HL-60 (cell line): ENCODE data around the gene EPS8L1.

Source experiments
- DNase-seq, 2 experiments: peaks; one replicate each; pipeline ENCODE4 v3.0.0-alpha.2; 2010 to 2020; ENCODE audit warnings: low read depth in 1 of 2, low spot score in 1 of 2
- H3K27ac ChIP-seq: fragments of 250-450 bp; sonication (Bioruptor Pico); replicated peaks from 2 replicates; pipeline ENCODE4 v1.5.1; 2020; ENCODE audit warnings: mild to moderate bottlenecking, moderate library complexity
- H3K27me3 ChIP-seq: fragments of 250-450 bp; sonication (Bioruptor Pico); 2 replicates; pipeline ENCODE4 v1.5.1; 2021; ENCODE audit warnings: mild to moderate bottlenecking, moderate library complexity; ENCODE audit not compliant: insufficient read depth, poor library complexity, severe bottlenecking
- H3K4me3 ChIP-seq: replicated peaks from 2 replicates; pipeline ENCODE4 v1.5.1; 2011; ENCODE audit warnings: mild to moderate bottlenecking, control low read depth, low read length; ENCODE audit not compliant: insufficient read depth
- GABPA ChIP-seq: IDR thresholded peaks from 2 replicates; pipeline ENCODE4 v1.6.1; 2012; ENCODE audit warnings: low read depth
- POLR2AphosphoS5 ChIP-seq: IDR thresholded peaks from 2 replicates; pipeline ENCODE4 v1.6.1; 2012; ENCODE audit warnings: low read depth
- SPI1 ChIP-seq: IDR thresholded peaks from 2 replicates; pipeline ENCODE4 v1.6.1; 2012; ENCODE audit warnings: low read depth, mild to moderate bottlenecking, borderline replicate concordance
- TF ChIP-seq, protein P1 (sequence below): IDR thresholded peaks from one replicate; pipeline ENCODE4 v1.5.1; 2011; ENCODE audit warnings: low read length, control low read depth, inconsistent platforms; ENCODE audit not compliant: insufficient read depth
- TF ChIP-seq, protein P2 (sequence below): IDR thresholded peaks from 2 replicates; pipeline ENCODE4 v1.6.1; 2012; ENCODE audit warnings: low read depth; ENCODE audit not compliant: insufficient replicate concordance

EPS8L1 gene

DNA sequence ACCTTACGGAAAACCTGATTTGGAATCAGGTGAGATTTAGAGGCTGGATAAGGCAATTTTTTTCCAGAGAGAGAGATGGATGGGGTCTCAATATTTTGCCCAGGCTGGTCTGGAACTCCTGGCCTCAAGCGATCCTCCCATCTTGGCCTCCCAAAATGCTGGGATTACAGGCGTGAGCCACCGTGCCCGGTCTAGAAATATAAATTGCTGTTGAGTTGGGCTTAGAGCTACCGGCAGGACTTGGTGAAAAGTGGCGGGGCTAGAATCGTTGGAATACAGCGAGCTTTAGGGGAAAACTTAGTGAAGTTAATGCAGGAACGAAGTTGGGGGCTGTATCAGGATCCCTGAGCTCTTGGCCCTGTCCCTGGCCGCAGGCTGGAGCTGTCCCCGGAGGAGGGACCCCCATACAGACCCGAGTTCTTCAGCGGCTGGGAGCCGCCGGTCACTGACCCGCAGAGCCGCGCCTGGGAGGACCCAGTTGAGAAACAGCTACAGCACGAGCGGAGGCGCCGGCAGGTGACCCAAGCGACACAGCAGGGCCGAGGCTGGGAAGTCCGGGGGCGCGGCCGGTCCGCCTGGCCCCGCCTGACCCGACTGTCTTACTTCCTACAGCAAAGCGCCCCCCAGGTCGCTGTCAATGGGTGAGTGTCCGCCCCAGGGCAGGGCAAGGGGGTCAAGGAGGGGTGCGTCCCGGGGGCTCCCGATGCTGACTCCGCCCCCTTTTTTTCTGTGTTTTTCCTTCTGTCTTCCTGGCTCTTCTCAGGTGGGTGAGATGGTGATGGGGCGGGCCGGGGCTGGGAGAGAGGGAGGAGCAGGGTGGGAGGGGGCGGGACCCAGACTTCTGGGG is 7.6 kb downstream of the EPS8L1 start:
- DNase-seq = no peak
- H3K27ac ChIP-seq = no peak overlapping the region
- H3K27me3 ChIP-seq = peaks cover 25% of the 10 kb centered on the region
- H3K4me3 ChIP-seq = no peak overlapping the region
- TF ChIP-seq SPI1 = no peak
- no peak for TF ChIP-seq POLR2AphosphoS5
- TF ChIP-seq, protein P1, sequence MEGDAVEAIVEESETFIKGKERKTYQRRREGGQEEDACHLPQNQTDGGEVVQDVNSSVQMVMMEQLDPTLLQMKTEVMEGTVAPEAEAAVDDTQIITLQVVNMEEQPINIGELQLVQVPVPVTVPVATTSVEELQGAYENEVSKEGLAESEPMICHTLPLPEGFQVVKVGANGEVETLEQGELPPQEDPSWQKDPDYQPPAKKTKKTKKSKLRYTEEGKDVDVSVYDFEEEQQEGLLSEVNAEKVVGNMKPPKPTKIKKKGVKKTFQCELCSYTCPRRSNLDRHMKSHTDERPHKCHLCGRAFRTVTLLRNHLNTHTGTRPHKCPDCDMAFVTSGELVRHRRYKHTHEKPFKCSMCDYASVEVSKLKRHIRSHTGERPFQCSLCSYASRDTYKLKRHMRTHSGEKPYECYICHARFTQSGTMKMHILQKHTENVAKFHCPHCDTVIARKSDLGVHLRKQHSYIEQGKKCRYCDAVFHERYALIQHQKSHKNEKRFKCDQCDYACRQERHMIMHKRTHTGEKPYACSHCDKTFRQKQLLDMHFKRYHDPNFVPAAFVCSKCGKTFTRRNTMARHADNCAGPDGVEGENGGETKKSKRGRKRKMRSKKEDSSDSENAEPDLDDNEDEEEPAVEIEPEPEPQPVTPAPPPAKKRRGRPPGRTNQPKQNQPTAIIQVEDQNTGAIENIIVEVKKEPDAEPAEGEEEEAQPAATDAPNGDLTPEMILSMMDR = no peak
- TF ChIP-seq, protein P2, sequence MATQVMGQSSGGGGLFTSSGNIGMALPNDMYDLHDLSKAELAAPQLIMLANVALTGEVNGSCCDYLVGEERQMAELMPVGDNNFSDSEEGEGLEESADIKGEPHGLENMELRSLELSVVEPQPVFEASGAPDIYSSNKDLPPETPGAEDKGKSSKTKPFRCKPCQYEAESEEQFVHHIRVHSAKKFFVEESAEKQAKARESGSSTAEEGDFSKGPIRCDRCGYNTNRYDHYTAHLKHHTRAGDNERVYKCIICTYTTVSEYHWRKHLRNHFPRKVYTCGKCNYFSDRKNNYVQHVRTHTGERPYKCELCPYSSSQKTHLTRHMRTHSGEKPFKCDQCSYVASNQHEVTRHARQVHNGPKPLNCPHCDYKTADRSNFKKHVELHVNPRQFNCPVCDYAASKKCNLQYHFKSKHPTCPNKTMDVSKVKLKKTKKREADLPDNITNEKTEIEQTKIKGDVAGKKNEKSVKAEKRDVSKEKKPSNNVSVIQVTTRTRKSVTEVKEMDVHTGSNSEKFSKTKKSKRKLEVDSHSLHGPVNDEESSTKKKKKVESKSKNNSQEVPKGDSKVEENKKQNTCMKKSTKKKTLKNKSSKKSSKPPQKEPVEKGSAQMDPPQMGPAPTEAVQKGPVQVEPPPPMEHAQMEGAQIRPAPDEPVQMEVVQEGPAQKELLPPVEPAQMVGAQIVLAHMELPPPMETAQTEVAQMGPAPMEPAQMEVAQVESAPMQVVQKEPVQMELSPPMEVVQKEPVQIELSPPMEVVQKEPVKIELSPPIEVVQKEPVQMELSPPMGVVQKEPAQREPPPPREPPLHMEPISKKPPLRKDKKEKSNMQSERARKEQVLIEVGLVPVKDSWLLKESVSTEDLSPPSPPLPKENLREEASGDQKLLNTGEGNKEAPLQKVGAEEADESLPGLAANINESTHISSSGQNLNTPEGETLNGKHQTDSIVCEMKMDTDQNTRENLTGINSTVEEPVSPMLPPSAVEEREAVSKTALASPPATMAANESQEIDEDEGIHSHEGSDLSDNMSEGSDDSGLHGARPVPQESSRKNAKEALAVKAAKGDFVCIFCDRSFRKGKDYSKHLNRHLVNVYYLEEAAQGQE = no peak
- no peak for TF ChIP-seq GABPA

DNA sequence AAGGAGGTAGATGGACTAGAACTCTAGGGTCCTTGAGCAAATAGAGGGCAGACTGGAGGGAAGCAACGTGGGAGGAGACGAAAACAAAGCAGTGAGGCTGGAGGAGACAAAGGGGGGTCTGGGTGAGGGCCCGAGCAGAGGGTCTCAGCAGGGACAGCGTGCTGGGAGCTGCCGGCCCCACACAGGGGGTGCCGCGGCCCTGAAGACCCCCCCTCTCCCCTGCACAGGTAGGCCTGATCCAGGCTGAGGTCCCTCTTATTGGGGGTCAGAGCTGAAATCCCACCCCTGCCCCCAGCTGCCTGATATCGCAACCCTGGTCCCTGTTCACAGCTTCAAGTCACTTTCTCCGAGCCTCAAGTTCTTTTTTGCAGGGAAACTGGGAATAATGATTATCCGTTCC is 8.7 kb downstream of the EPS8L1 start:
- no peak for DNase-seq
- no peak overlapping the region for H3K4me3 ChIP-seq
- TF ChIP-seq, protein P2 = no peak
- TF ChIP-seq GABPA (no peak), SPI1 (no peak), POLR2AphosphoS5 (no peak)
- TF ChIP-seq, protein P1 = no peak

DNA sequence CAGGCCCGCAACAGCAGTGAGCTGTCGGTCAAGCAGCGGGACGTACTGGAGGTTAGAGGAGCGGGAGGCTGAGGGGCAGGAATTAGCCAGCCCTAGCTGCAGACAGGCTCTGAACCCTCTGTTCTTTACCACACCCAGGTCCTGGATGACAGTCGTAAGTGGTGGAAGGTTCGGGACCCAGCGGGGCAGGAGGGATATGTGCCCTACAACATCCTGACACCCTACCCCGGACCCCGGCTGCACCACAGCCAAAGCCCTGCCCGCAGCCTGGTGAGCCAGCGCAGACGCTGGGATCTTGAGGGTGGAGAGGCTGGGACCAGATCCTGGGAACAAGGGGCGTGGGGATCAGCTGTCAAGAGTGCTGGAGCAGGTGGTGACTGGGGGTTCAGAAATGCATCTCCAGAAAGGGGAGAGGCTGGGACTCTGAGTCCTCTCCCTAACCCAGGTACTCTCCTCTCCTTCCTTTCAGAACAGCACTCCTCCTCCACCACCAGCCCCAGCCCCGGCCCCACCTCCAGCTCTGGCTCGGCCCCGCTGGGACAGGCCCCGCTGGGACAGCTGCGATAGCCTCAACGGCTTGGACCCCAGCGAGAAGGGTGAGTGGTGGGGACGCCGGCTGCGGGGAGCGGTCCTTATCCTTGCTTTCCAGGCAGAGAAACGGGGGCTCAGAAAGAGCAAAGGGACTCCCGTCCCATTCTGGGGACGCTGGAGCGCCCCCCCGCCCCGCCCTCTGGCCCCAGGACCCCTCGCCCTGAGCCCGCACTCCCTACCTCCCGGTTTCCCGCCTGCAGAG is 10.4 kb downstream of the EPS8L1 start:
- TF ChIP-seq SPI1 = no peak
- Histone ChIP-seq H3K27ac (no peak overlapping the region), H3K27me3 (peaks cover 25% of the 10 kb centered on the region), H3K4me3 (no peak overlapping the region)
- no peak for DNase-seq

More for the DNA sequence above, 8.7 kb downstream of the EPS8L1 start:
- H3K27me3 ChIP-seq = peaks cover 25% of the 10 kb centered on the region
- no peak overlapping the region for H3K27ac ChIP-seq

DNA sequence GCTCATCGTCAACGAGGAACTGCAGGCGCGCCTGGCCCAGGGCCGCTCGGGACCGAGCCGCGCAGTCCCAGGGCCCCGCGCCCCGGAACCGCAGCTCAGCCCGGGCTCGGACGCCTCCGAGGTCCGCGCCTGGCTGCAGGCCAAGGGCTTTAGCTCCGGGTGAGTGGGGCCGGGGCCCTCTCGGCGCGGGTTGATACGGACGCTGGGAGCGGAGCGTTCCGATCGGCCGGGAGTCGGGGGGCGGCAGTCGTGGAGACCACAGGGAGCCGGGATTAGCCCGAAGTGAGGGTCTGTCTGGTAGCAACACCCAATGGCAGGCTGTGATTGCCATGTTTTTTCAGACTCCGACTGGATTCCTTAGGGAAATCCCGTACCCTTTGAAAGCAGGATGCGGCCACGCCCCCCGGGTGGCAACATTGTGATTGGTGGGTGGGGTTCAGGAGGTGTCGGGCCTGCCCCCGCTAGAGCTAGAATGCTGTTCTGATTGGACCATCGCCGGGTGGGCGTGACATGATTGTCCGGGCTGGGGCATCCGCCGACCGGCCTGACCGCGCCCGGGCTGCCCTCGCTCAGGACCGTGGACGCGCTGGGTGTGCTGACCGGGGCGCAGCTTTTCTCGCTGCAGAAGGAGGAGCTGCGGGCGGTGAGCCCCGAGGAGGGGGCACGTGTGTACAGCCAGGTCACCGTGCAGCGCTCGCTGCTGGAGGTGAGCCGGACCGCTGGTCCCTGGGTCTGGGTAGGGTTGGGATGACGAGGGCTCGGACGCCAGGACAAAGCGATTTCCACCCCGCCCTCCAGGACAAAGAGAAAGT is 11.3 kb downstream of the EPS8L1 start:
- Histone ChIP-seq H3K27ac (no peak overlapping the region), H3K4me3 (no peak overlapping the region), H3K27me3 (peaks cover 24% of the 10 kb centered on the region)
- TF ChIP-seq POLR2AphosphoS5 = no peak; the same call in 1 of the 2 replicates
- no peak for TF ChIP-seq GABPA
- TF ChIP-seq SPI1 = no peak
- TF ChIP-seq, protein P1 = no peak
- TF ChIP-seq, protein P2 = no peak
- no peak for DNase-seq
